KG1 (cell line): ENCODE data around the gene UTP4.
"Not testable (repeated sequence)": the region's sequence is repeated elsewhere in the genome, so short reads cannot be mapped to it uniquely, and the experiment has no call there.

Experiments
- DNase-seq: peaks from one replicate; lab custom pipeline; 2025; lab: John Stamatoyannopoulos, UW

Gene UTP4

DNA sequence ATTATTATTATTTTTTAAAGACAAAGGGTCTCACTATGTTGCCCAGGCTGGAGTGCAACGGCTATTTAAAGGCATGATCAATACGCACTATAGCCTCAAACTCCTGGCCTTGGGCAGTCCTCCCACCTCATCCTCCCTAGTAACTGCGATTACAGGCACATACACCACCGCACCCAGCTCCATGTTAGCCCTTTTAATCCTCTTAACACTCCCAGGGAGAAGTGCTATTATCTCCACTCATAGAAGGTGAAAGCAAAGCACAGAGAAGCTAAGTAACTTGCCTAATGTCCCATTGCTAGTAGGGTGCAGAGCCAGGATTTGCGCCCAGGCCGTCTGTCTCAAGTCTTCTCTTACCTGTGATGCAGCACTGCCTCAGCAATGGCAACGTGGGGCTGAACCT is 22.0 kb upstream of the UTP4 start:
- DNase-seq = no peak

DNA sequence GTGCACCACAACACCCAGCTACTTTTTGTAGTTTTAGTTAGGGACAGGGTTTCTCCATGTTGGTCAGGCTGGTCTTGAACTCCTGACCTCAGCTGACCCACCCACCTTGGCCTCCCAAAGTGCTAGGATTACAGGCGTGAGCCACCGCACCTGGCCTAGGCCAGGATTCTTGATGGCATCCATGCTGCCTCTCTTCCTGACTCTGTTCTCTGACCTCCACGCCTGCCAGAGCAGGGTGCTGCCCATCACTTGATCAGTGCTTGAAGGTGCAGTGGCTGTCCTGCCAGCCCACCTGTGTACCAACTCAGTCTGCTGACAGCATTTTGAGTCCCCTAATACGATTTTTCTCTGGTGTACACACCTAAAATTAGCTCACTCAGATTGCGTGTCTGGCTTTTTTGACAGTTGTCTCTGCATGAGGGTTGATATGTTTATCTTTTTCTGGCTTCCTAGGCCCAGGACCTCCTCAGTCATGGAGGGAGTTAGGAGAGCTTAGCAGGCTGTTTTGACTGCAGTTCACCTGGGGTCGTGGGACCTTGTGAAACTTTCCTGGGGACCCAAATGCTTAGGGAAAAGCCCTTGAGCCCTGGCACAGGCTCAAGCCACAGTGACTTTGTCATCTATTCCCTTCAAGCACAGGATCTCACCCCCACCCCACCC is 21.1 kb upstream of the UTP4 start:
- DNase-seq = no peak

DNA sequence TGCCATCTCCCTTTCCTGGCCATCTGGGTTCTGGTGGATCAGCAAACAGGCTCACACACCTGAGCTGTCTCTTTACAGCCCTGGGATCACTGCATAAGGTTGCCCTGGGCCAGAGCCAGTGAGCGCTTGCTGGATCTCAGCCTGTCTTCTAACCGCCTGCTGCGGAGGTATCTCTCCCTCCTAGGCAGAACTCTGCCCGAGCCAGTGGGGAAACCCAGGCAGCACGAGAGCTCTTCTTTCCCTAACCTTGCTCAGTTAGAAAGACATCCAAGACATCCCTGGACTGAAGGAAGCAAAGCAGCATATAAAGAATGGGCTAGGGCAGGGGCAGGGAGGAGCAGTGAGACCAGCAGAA is 20.6 kb upstream of the UTP4 start:
- no peak for DNase-seq

DNA sequence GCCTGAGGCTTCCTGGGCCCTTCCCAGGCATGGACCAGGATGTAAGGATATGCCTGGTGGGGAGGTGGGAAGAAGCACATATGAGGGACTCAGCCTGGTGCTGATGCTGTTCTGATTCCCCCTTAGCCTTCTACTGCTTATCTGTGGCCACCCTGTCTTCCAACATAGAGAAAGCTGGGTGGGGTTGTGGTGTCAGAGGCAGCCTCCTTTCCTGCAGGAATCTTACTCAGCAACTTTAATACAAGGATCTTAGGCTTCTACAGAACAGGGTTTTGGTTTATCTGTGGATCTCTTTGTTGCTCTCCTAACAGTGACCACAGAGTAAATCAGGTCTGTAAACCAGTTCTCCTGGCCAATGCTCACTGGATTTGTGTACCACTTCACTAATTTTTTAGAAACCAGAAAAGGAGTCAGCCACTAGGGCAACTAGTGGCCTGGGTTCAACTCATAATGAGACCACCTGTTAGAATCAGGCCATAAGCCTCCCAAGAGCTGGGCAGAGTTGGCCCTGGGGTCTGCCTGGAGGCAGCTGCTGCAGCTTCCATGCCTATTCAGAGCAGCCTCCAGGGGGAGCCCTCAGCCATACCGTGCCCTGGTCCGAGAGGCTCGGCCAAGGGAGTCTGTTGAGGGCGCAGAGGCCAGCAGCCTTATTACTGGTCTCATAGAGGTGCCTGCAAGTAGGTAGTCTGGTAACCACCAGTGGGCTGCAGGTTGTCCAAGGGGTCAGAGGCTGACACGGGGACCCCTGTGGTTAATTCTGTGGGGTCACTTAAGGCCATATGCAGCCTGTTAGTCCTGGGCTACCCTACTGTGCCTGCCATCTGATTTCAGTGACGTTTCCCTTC is 19.9 kb upstream of the UTP4 start:
- DNase-seq = peak; percentile 10

DNA sequence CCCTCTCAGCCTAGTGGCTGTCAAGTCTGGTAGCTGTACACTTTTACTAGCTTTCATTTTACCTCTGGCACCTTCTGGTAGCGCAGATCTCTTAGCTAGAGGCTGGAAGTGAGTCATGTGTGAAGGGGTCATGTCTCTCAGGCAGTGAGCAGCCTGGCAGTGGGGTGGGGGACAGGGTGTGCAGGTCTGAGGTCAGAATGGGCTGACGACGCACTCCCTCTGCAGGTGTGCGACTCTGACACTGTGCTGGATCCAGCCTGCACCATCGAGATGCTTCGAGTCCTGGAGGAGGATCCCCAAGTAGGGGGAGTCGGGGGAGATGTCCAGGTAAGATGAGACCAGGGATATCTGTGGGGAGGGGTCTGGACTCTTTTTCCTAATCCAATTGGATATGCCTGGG is 19.2 kb upstream of the UTP4 start:
- DNase-seq = no peak

DNA sequence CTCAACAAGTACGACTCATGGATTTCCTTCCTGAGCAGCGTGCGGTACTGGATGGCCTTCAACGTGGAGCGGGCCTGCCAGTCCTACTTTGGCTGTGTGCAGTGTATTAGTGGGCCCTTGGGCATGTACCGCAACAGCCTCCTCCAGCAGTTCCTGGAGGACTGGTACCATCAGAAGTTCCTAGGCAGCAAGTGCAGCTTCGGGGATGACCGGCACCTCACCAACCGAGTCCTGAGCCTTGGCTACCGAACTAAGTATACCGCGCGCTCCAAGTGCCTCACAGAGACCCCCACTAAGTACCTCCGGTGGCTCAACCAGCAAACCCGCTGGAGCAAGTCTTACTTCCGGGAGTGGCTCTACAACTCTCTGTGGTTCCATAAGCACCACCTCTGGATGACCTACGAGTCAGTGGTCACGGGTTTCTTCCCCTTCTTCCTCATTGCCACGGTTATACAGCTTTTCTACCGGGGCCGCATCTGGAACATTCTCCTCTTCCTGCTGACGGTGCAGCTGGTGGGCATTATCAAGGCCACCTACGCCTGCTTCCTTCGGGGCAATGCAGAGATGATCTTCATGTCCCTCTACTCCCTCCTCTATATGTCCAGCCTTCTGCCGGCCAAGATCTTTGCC is 18.0 kb upstream of the UTP4 start:
- no peak for DNase-seq

GRCh38 chr16:69114976-69115355 is 17.5 kb upstream of the UTP4 start:
- no peak for DNase-seq

- DNase-seq = no peak
Measured at GRCh38 chr16:69115361-69115760, 17.1 kb upstream of the UTP4 start.

GRCh38 chr16:69115837-69116236 is 16.6 kb upstream of the UTP4 start:
- DNase-seq = no peak

DNA sequence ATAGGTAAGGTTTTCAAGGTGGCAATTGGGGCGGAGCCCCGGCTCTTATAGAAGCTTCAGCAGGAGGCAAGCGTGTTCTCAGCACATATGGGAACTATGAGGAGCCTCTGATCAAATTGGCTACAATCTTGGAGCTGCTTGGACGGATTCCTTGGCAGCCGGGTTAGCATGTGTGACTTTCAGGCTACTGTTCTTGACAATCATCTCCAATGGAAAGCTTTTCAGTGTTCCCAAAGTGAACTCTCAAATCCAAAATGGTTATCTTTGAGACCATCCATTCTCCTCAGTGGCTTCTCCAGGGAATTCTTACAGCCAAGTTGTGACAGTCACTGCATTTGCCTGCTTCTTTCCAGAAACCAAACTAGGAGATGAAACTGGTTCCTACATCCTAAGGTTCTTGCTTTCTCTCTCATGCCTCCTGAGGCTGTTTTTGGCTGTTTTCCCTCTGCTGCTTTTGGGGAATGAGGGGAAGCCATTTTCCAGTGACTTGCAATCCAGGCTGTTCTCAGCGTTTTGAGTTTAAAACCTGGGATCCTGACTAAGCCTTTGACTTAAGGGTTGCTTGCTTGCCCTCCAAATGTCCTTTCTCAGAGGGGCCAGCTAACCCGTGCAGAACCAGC is 16.1 kb upstream of the UTP4 start:
- no peak for DNase-seq

DNA sequence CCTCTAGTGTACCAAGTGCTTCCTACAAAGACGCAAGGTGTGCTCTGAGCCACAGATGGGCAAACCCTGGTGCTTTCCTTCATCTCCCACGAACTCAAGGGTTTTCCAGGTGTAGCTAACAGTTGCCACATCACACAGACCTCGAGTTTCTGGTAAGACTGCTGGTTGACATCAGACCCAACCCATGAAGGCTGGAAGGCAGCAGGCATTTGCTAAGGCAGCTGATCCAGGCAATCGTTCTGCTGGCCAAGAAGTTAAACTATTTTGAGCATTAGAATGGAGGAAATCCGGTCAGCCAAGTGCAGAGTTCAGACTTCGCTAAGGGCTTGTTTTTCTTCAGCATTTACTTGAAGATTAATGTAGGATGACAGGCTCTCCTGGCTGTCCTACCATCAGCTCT is 15.5 kb upstream of the UTP4 start:
- no peak for DNase-seq

DNA sequence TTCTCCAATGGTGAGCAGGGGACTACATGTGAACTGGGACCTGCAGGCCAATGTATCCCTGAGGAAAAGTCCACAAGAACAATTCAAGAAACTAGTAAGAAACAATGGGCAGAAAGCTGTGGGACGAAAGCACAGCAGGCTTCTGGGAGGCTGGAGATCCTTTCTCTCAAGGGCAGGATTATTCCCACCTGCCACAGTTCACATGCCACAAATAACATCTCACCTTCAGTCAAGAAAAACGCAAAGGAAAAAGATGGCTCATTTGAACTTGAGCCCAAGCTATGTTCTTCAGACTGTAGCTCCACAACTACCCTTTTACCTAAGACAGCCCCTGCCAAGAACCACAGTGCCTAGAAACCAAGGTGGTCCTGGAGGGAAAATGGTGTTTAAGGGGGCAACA is 14.0 kb upstream of the UTP4 start:
- no peak for DNase-seq

GRCh38 chr16:69118994-69119393 is 13.5 kb upstream of the UTP4 start:
- no peak for DNase-seq

- no peak for DNase-seq
Measured at GRCh38 chr16:69119536-69119935, 12.9 kb upstream of the UTP4 start.

DNA sequence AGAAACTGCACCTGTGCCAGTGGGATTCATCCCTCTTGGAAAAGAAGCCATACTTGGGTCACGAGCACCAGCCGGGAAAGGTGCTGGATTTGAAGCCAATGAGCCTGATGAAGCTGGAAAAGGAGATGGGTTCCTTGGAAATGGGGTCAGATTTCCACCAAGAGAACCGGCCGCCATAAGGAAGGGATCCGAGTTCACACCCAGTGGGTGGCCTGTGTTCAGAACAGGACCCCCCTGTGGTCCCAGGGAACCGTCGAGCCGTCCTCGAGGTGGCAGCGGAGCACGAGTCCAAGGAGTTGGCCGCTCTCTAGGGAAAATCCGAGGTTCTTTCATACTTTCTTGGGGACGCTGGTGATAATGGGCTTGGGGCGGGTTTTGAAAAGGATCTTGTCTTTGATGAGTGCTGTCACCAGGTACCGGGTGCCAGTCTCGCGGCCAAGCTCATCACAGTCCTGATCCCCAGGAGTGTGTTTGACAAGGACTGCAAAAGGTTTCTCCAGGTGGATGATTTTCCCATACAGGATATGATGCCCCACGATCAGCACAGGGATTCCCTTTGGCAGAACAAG is 12.3 kb upstream of the UTP4 start:
- no peak for DNase-seq

GRCh38 chr16:69123910-69124309 is 8.5 kb upstream of the UTP4 start:
- DNase-seq = peak; percentile 50

- DNase-seq = not testable (repeated sequence)
Measured at GRCh38 chr16:69124406-69124805, 8.0 kb upstream of the UTP4 start.

DNA sequence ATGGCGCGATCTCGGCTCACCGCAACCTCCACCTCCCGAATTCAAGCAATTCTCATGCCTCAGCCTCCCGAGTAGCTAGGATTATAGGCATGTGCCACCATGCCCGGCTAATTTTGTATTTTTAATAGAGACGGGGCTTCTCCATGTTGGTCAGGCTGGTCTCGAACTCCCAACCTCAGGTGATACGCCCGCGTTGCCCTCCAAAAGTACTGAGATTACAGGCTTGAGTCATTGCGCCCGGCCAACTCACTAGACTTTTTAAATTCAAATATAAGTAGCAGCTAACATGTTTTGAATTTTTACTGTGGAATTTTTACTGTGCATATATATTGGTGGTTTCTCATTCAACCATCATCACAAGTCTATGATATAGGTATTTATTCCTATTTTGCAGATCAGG is 7.5 kb upstream of the UTP4 start:
- not testable (repeated sequence) for DNase-seq

GRCh38 chr16:69126221-69126620 is 6.2 kb upstream of the UTP4 start:
- no peak for DNase-seq

DNA sequence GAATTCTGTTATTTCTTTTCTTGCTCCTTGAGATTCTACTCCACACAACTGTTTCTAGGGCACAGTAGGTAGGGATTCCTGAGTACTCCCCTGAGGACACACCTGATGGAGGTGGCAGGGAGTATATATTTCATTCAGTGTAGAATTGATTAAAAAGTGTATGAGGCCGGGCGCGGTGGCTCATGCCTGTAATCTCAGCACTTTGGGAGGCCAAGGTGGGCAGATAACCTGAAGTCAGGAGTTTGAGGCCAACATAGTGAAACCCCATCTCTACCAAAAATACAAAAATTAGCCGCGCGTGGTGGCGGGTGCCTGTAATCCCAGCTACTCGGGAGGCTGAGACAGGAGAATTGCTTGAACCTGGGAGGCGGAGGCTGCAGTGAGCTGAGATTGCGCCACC is 5.6 kb upstream of the UTP4 start:
- DNase-seq = not testable (repeated sequence)

DNA sequence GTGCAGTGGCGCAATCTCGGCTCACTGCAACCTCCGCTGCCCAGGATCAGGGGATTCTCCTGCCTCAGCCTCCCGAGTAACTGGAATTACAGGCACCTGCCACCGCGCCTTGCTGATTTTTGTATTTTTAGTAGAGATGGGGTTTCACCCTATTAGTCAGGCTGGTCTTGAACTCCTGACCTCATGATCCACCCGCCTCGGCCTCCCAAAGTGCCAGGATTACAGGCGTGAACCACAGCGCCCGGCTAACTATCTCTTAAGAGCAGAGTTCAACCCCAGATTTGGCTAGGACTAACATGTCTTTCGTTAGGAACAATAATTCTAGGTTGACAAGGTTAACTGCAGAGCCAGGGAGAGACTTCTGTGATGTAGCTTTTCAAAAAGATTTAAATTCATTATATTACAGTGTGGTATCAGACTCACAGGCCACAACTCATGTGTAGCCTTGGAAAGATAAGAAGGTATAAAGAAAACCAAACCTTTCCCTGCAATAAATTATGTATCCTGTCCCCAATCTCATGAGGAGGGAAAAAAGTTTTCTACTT is 4.4 kb upstream of the UTP4 start:
- no peak for DNase-seq

- no peak for DNase-seq
Measured at GRCh38 chr16:69130461-69130860, 2.0 kb upstream of the UTP4 start.
